Neural cell (in vitro differentiated cells): ENCODE results near the gene ST6GALNAC3.

ENCODE experiments used
- CTCF ChIP-seq: fragments of 450-650 bp; IDR thresholded peaks from 2 replicates; pipeline ENCODE4 v1.5.1; 2014; ENCODE audit warnings: antibody characterized with exemption, mild to moderate bottlenecking, moderate library complexity; ENCODE audit not compliant: poor library complexity, severe bottlenecking
- REST ChIP-seq: IDR thresholded peaks from 2 replicates; pipeline ENCODE4 v1.6.1; 2012; ENCODE audit warnings: borderline replicate concordance

- no peak for TF ChIP-seq CTCF
- TF ChIP-seq REST: peak; percentile 78
Measured at GRCh38 chr1:76274718-76275117, 200.2 kb downstream of the ST6GALNAC3 start.
